Measurements from ENCODE around the gene ZC3H12D.

Gene ZC3H12D

DNA sequence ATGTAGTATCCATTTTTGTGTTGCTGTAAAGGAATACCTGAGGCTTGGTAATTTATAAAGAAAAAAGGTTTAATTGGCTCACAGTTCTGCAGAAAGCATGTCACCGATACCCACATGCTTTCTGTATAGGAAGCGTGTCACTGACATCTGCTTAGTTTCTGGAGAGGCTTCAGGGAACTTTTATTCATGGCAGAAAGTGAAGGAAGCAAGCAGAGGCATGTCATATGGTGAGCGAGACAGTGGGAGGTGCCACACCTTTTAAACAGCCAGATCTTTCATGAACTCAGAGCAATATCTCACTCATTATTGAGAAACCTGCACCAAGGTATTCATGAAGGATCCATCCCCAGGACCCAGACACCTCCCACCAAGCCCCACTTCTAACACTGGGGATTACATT is 81.3 kb downstream of the ZC3H12D start:
- no peak for DNase-seq

DNA sequence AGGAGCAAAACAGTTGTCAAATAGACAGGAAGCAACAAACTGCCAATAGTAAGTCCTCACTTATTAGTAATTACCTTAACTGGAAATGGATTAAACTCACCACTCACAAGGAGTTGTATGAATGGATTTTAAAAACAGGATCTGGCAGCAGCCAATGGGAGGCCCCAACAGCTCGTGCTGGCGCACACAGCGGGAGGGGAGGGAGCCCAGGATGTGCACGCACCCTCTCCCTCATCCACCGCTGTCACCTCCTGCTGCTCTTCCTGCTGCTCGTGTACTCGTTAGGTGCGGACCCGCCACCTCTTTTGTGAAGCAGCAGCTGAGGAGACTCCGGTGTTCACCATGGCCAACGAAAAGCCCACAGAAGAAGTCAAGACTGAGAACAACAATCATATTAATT is 84.8 kb downstream of the ZC3H12D start, which contains the start of gene SUMO4:
SUMO4 (plus strand) TSS at position 213 of the 400 bp plus-strand sequence; CDS start at position 343, 130 bp downstream.
- no peak for DNase-seq

- no peak for DNase-seq
These were observed 87.4 kb downstream of the ZC3H12D start for GRCh38 chr6:149397384-149397783.

All from AML-193 (cell line).